Measurements from ENCODE around the gene ZNF469.

ZNF469 gene

GRCh38 chr16:88361775-88362174 lies 21.0 kb upstream of the ZNF469 start:
- TF ChIP-seq CTCF (conservative IDR thresholded peaks at IDR 0.05; ENCODE audit: low read length), result no peak
- no peak for DNase-seq (ENCODE audit: low read depth)
- H3K4me3 ChIP-seq (ENCODE audit: low read length), result no peak overlapping the region

- no peak overlapping the region for H3K4me3 ChIP-seq (ENCODE audit: low read length)
- no peak for TF ChIP-seq CTCF (conservative IDR thresholded peaks at IDR 0.05; ENCODE audit: low read length)
- no peak for DNase-seq (ENCODE audit: low read depth)
Measured at GRCh38 chr16:88363239-88363891, 19.4 kb upstream of the ZNF469 start.

- no peak overlapping the region for H3K4me3 ChIP-seq (ENCODE audit: low read length)
- no peak for TF ChIP-seq CTCF (conservative IDR thresholded peaks at IDR 0.05; ENCODE audit: low read length)
- no peak for DNase-seq (ENCODE audit: low read depth)
Measured at GRCh38 chr16:88365244-88365865, 17.4 kb upstream of the ZNF469 start.

GRCh38 chr16:88366032-88366703 lies 16.6 kb upstream of the ZNF469 start:
- no peak for TF ChIP-seq CTCF (conservative IDR thresholded peaks at IDR 0.05; ENCODE audit: low read length)
- DNase-seq (ENCODE audit: low read depth), result no peak
- no peak overlapping the region for H3K4me3 ChIP-seq (ENCODE audit: low read length)

- TF ChIP-seq CTCF (conservative IDR thresholded peaks at IDR 0.05; ENCODE audit: low read length), result no peak
- H3K4me3 ChIP-seq (ENCODE audit: low read length), result no peak overlapping the region
- DNase-seq (ENCODE audit: low read depth), result no peak
Measured at GRCh38 chr16:88366704-88367047, 16.1 kb upstream of the ZNF469 start.

GRCh38 chr16:88367560-88367959 lies 15.2 kb upstream of the ZNF469 start:
- no peak overlapping the region for H3K4me3 ChIP-seq (ENCODE audit: low read length)
- no peak for TF ChIP-seq CTCF (conservative IDR thresholded peaks at IDR 0.05; ENCODE audit: low read length)
- DNase-seq (ENCODE audit: low read depth), result no peak

- no peak for TF ChIP-seq CTCF (conservative IDR thresholded peaks at IDR 0.05; ENCODE audit: low read length)
- H3K4me3 ChIP-seq (ENCODE audit: low read length), result no peak overlapping the region
- no peak for DNase-seq (ENCODE audit: low read depth)
Measured at GRCh38 chr16:88368036-88368435, 14.7 kb upstream of the ZNF469 start.

All from AG10803 (cell line).